ENCODE results near the gene MEF2D. TPM values are rescaled to one million over a fixed set of nuclear protein-coding genes. Genes with fewer than 3 reads are reported as not detected.

Gene MEF2D
- polyA plus RNA-seq, 1 donor = 25.0 TPM

- Histone ChIP-seq H3K36me3 (ENCODE audit: control insufficient read depth, insufficient read depth, low read length) (peaks cover 87% of the 10 kb centered on the region), H3K27ac (ENCODE audit: low read length) (peak overlapping the region; percentile 79), H3K9me3 (ENCODE audit: control insufficient read depth, low read depth, low read length) (peaks cover 2% of the 10 kb centered on the region), H3K4me1 (ENCODE audit: control insufficient read depth, insufficient read depth, low read length) (peaks cover 20% of the 10 kb centered on the region), H3K4me3 (ENCODE audit: low read length) (no peak overlapping the region), H3K27me3 (ENCODE audit: control insufficient read depth, insufficient read depth, low read length) (no peaks in the 10 kb centered on the region)
- no CpG with 5 or more reads among the region's 9 CpGs for WGBS (ENCODE audit: insufficient coverage, low lambda C conversion rate)
- peak in 1 of 2 donors; percentile 59 for DNase-seq
These were observed 28.8 kb downstream of the MEF2D start for GRCh38 chr1:156471496-156472490.

GRCh38 chr1:156470473-156470872, 30.1 kb downstream of the MEF2D start:
- peak in 1 of 2 donors; percentile 59 for DNase-seq
- H3K27ac ChIP-seq (ENCODE audit: low read length) = peak overlapping the region; percentile 35
- peaks cover 5% of the 10 kb centered on the region for H3K9me3 ChIP-seq (ENCODE audit: control insufficient read depth, low read depth, low read length)
- no CpG with 5 or more reads among the region's 1 CpG for WGBS (ENCODE audit: insufficient coverage, low lambda C conversion rate)
- H3K36me3 ChIP-seq (ENCODE audit: control insufficient read depth, insufficient read depth, low read length) = peaks cover 87% of the 10 kb centered on the region
- H3K4me3 ChIP-seq (ENCODE audit: low read length) = no peak overlapping the region
- peaks cover 20% of the 10 kb centered on the region for H3K4me1 ChIP-seq (ENCODE audit: control insufficient read depth, insufficient read depth, low read length)
- H3K27me3 ChIP-seq (ENCODE audit: control insufficient read depth, insufficient read depth, low read length) = no peaks in the 10 kb centered on the region

DNA sequence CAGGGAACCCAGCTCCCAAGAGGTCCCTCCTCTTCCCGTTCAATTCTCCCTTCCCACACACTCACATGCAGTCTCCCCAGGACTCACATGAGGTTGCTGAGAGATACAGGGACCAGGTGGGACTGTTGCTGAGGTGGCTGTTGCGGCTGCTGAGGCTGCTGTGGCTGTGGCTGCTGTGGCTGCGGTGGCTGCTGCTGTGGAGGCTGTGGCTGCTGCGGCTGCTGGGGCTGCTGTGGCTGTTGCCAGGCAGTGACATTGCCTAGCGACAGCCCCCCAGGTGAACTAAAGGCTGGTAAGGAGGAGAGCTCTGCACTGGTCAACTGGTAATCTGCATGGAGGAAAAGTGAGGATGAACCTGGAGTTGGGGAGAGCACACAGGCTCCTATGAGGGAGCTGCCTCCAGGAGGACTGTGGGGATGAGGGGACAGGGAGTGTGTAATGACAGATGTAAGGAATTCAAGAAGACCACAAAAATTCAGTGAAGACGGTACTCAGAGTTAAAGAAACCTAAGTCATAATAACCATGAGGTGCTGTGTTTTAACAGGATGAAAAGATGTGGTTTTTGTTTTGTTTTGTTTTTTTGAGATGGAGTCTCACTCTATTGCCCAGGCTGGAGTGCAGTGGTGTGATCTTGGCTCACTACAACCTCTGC, 31.8 kb downstream of the MEF2D start:
- no peak overlapping the region for H3K4me3 ChIP-seq (ENCODE audit: low read length)
- peaks cover 79% of the 10 kb centered on the region for H3K36me3 ChIP-seq (ENCODE audit: control insufficient read depth, insufficient read depth, low read length)
- DNase-seq = no peak
- whole genome bisulfite sequencing (ENCODE audit: insufficient coverage, low lambda C conversion rate) = 100% methylated on average over 1 of the region's 6 CpGs
- H3K9me3 ChIP-seq (ENCODE audit: control insufficient read depth, low read depth, low read length) = peaks cover 5% of the 10 kb centered on the region
- peaks cover 23% of the 10 kb centered on the region for H3K4me1 ChIP-seq (ENCODE audit: control insufficient read depth, insufficient read depth, low read length)
- no peak overlapping the region for H3K27ac ChIP-seq (ENCODE audit: low read length)
- H3K27me3 ChIP-seq (ENCODE audit: control insufficient read depth, insufficient read depth, low read length) = no peaks in the 10 kb centered on the region

- no CpG with 5 or more reads among the region's 18 CpGs for WGBS (ENCODE audit: insufficient coverage, low lambda C conversion rate)
- no peak overlapping the region for H3K4me3 ChIP-seq (ENCODE audit: low read length)
- H3K27ac ChIP-seq (ENCODE audit: low read length) = no peak overlapping the region
- no peak for DNase-seq
- H3K9me3 ChIP-seq (ENCODE audit: control insufficient read depth, low read depth, low read length) = peaks cover 5% of the 10 kb centered on the region
- peaks cover 23% of the 10 kb centered on the region for H3K4me1 ChIP-seq (ENCODE audit: control insufficient read depth, insufficient read depth, low read length)
- H3K36me3 ChIP-seq (ENCODE audit: control insufficient read depth, insufficient read depth, low read length) = peaks cover 70% of the 10 kb centered on the region
- H3K27me3 ChIP-seq (ENCODE audit: control insufficient read depth, insufficient read depth, low read length) = no peaks in the 10 kb centered on the region
These were observed 32.7 kb downstream of the MEF2D start for GRCh38 chr1:156467906-156468305.

- Histone ChIP-seq H3K9me3 (ENCODE audit: control insufficient read depth, low read depth, low read length) (peaks cover 5% of the 10 kb centered on the region), H3K4me1 (ENCODE audit: control insufficient read depth, insufficient read depth, low read length) (peaks cover 23% of the 10 kb centered on the region), H3K36me3 (ENCODE audit: control insufficient read depth, insufficient read depth, low read length) (peaks cover 68% of the 10 kb centered on the region), H3K4me3 (ENCODE audit: low read length) (no peak overlapping the region), H3K27me3 (ENCODE audit: control insufficient read depth, insufficient read depth, low read length) (no peaks in the 10 kb centered on the region), H3K27ac (ENCODE audit: low read length) (no peak overlapping the region)
- 89% methylated on average over 3 of the region's 9 CpGs for WGBS (ENCODE audit: insufficient coverage, low lambda C conversion rate)
- no peak for DNase-seq
These were observed 33.2 kb downstream of the MEF2D start for GRCh38 chr1:156467385-156467784.

GRCh38 chr1:156465747-156466365, 34.7 kb downstream of the MEF2D start:
- no peak overlapping the region for H3K27ac ChIP-seq (ENCODE audit: low read length)
- peaks cover 56% of the 10 kb centered on the region for H3K36me3 ChIP-seq (ENCODE audit: control insufficient read depth, insufficient read depth, low read length)
- 63% methylated on average over 6 of the region's 17 CpGs for WGBS (ENCODE audit: insufficient coverage, low lambda C conversion rate)

GRCh38 chr1:156464825-156465452, 35.6 kb downstream of the MEF2D start:
- no peaks in the 10 kb centered on the region for H3K27me3 ChIP-seq (ENCODE audit: control insufficient read depth, insufficient read depth, low read length)
- H3K27ac ChIP-seq (ENCODE audit: low read length) = no peak overlapping the region
- peaks cover 5% of the 10 kb centered on the region for H3K9me3 ChIP-seq (ENCODE audit: control insufficient read depth, low read depth, low read length)
- H3K4me3 ChIP-seq (ENCODE audit: low read length) = no peak overlapping the region
- no peak for DNase-seq
- H3K4me1 ChIP-seq (ENCODE audit: control insufficient read depth, insufficient read depth, low read length) = peaks cover 21% of the 10 kb centered on the region
- H3K36me3 ChIP-seq (ENCODE audit: control insufficient read depth, insufficient read depth, low read length) = peaks cover 52% of the 10 kb centered on the region
- no CpG with 5 or more reads among the region's 9 CpGs for WGBS (ENCODE audit: insufficient coverage, low lambda C conversion rate)

More at GRCh38 chr1:156465747-156466365, 34.7 kb downstream of the MEF2D start:
- Histone ChIP-seq H3K27me3 (ENCODE audit: control insufficient read depth, insufficient read depth, low read length) (no peaks in the 10 kb centered on the region), H3K9me3 (ENCODE audit: control insufficient read depth, low read depth, low read length) (peaks cover 5% of the 10 kb centered on the region), H3K4me1 (ENCODE audit: control insufficient read depth, insufficient read depth, low read length) (peaks cover 19% of the 10 kb centered on the region), H3K4me3 (ENCODE audit: low read length) (no peak overlapping the region)
- no peak for DNase-seq

DNA sequence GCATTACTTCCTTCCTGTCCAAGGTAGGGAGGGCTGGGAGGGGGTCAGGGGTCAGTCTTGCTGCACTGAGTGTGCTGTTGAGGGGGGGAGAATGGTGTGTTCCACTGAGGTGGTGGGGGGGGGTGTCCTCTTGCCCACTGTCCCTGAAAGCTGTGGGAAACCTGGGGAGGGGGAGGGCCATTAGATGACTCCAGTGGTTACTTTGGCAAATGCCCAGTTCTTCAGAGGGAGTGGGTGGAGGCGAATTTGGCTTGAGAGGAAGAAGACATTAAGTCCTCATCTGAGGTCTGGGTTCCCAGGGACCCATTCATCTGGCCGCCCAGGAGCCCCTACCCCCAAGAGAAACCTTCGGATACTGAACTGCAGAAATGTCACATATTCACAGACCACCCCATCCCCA, 36.2 kb downstream of the MEF2D start:
- WGBS (ENCODE audit: insufficient coverage, low lambda C conversion rate) = no CpG with 5 or more reads among the region's 3 CpGs
- H3K4me1 ChIP-seq (ENCODE audit: control insufficient read depth, insufficient read depth, low read length) = peaks cover 18% of the 10 kb centered on the region
- H3K27me3 ChIP-seq (ENCODE audit: control insufficient read depth, insufficient read depth, low read length) = no peaks in the 10 kb centered on the region
- H3K4me3 ChIP-seq (ENCODE audit: low read length) = no peak overlapping the region
- no peak overlapping the region for H3K27ac ChIP-seq (ENCODE audit: low read length)
- no peak for DNase-seq
- peaks cover 5% of the 10 kb centered on the region for H3K9me3 ChIP-seq (ENCODE audit: control insufficient read depth, low read depth, low read length)
- H3K36me3 ChIP-seq (ENCODE audit: control insufficient read depth, insufficient read depth, low read length) = peaks cover 46% of the 10 kb centered on the region

GRCh38 chr1:156463874-156464273, 36.7 kb downstream of the MEF2D start:
- H3K27ac ChIP-seq (ENCODE audit: low read length) = no peak overlapping the region
- peaks cover 18% of the 10 kb centered on the region for H3K4me1 ChIP-seq (ENCODE audit: control insufficient read depth, insufficient read depth, low read length)
- H3K4me3 ChIP-seq (ENCODE audit: low read length) = no peak overlapping the region
- DNase-seq = no peak
- H3K36me3 ChIP-seq (ENCODE audit: control insufficient read depth, insufficient read depth, low read length) = peaks cover 41% of the 10 kb centered on the region
- no CpG with 5 or more reads among the region's 4 CpGs for WGBS (ENCODE audit: insufficient coverage, low lambda C conversion rate)
- no peaks in the 10 kb centered on the region for H3K27me3 ChIP-seq (ENCODE audit: control insufficient read depth, insufficient read depth, low read length)
- H3K9me3 ChIP-seq (ENCODE audit: control insufficient read depth, low read depth, low read length) = peaks cover 5% of the 10 kb centered on the region
